NCI-H446 (cell line): ENCODE measurements around the gene PAM.

Source experiments
- DNase-seq, 2 experiments: peaks; one replicate each; lab custom pipeline; 2025; lab: John Stamatoyannopoulos, UW

PAM gene

GRCh38 chr5:102754767-102755431 lies at the start of gene PAM:
PAM (plus strand) TSS chr5:102755305; CDS start chr5:102866196, 110,891 bp downstream.
- peak in 1 of 2 experiments; percentile 76 for DNase-seq

GRCh38 chr5:102711525-102712385 lies 43.4 kb upstream of the PAM start:
- no peak for DNase-seq

GRCh38 chr5:102713278-102713677 lies 41.8 kb upstream of the PAM start:
- peak in 1 of 2 experiments; percentile 24 for DNase-seq

GRCh38 chr5:102713682-102714231 lies 41.3 kb upstream of the PAM start:
- DNase-seq, result peak; percentile 52 to 68

- no peak for DNase-seq
Observed at GRCh38 chr5:102715082-102715807, 39.9 kb upstream of the PAM start.

GRCh38 chr5:102716017-102716416 lies 39.1 kb upstream of the PAM start:
- DNase-seq, result no peak

- no peak for DNase-seq
Observed at GRCh38 chr5:102718819-102719218, 36.3 kb upstream of the PAM start.

- DNase-seq, result no peak
Observed at GRCh38 chr5:102719886-102720285, 35.2 kb upstream of the PAM start.

- DNase-seq, result no peak
Observed at GRCh38 chr5:102720969-102721368, 34.1 kb upstream of the PAM start.

- no peak for DNase-seq
Observed at GRCh38 chr5:102722931-102723330, 32.2 kb upstream of the PAM start.

GRCh38 chr5:102731693-102732092 lies 23.4 kb upstream of the PAM start:
- no peak for DNase-seq

- DNase-seq, result no peak
Observed at GRCh38 chr5:102733534-102733933, 21.6 kb upstream of the PAM start.

GRCh38 chr5:102737161-102737560 lies 17.9 kb upstream of the PAM start:
- peak in 1 of 2 experiments; percentile 5 for DNase-seq

- DNase-seq, result peak; percentile 78 to 83
Observed at GRCh38 chr5:102737805-102738469, 17.2 kb upstream of the PAM start.

GRCh38 chr5:102740515-102740914 lies 14.6 kb upstream of the PAM start:
- no peak for DNase-seq

- DNase-seq, result no peak
Observed at GRCh38 chr5:102742215-102742614, 12.9 kb upstream of the PAM start.

- no peak for DNase-seq
Observed at GRCh38 chr5:102743900-102744299, 11.2 kb upstream of the PAM start.

GRCh38 chr5:102747386-102748166 lies 7.5 kb upstream of the PAM start:
- DNase-seq, result no peak

- DNase-seq, result no peak
Observed at GRCh38 chr5:102749416-102750030, 5.6 kb upstream of the PAM start.

GRCh38 chr5:102750151-102750834 lies 4.8 kb upstream of the PAM start:
- DNase-seq, result no peak
